Measurements from ENCODE around the gene WNT7B.

Gene WNT7B

DNA sequence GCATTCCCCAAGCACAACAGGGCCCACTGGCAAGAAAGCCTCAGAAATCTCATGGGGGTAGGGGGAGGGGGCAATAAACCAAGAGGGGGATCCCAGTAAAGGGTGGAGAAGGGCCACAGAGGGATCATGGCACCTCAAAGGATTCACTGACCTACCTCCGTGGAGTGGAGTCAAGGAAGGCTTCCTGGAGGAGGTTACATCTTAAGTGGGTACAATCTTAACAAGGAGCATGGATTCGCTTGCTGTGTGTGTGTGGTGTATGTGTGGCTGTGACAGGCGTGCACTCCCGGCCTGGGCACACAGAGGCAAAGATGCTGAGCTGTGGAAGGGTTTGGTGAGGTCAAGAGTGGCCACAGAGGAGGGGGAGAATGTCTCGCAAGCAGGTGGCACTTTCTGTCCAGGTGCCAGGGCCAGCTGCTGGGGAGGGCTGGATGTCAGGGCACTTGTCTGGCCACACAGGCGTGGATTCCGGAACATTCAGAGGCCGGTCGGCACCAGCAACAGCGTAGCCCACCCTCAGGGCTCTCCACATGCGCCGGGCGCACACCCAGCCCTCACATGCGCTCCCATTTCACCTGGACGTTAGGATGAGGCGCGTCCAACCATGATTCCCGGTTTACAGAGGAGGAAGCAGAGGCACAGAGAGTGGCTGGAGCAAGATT, 43.3 kb downstream of the WNT7B start:
- DNase-seq (ENCODE audit: low read depth in 4 of 4, low spot score in 1 of 4), result no peak

DNA sequence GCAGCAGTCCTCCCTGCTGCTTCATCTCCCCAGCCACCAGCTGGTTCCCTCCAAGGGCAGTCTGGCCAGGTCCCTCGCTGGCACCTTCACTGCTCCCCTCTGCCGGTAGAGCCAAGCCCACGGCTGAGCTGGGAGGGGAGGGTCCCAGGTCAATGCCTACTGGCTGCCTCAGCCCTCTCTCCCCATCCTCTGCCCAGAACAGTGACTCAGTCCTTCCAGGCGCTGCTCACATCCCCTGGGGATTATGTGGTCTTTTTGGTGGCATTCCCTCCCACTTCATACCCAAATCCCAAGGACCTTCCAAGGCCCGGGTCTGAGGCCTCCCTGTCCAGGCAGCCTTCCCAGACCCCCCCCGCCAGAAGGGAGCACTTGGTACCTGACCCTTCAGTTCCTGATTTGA, 44.9 kb downstream of the WNT7B start:
- DNase-seq (ENCODE audit: low read depth in 4 of 4, low spot score in 1 of 4), result no peak

- DNase-seq (ENCODE audit: low read depth in 4 of 4, low spot score in 1 of 4), result no peak
These were observed 45.9 kb downstream of the WNT7B start for GRCh38 chr22:45931042-45931441.

GRCh38 chr22:45930324-45930723, 46.6 kb downstream of the WNT7B start:
- no peak for DNase-seq (ENCODE audit: low read depth in 4 of 4, low spot score in 1 of 4)

- DNase-seq (ENCODE audit: low read depth in 4 of 4, low spot score in 1 of 4), result no peak
These were observed 47.3 kb downstream of the WNT7B start for GRCh38 chr22:45929649-45930048.

DNA sequence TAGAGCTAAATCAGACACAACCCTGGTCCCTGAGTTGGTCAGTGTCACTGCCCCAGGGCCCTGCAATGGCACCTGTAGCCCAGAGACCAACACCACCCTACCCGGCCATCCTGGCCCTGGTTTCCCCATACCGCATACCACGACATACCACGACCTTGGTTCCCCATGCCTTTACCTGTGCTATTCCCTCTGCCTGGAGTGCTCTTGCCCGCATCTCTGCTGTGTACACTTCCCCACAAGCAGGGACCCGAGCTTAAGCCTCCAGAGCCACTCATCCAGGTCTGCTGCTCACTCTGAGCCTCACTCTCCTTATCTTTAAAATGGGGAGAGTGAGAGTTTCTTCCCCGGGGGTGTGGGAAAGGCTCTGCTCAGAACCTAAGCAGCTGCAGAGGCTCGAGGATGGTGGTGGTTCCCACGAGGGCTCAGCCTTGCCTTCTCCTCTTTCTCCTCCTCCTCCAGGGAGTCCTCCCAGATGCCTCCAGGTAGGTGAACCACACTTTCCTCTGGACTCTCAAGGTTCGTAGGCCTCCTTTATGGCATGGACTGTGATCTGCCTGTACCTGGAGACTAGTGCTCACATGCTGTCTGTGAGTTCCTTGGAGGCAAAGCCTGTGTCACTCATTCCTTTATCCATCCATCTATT, 48.1 kb downstream of the WNT7B start:
- DNase-seq (ENCODE audit: low read depth in 4 of 4, low spot score in 1 of 4), result no peak

DNA sequence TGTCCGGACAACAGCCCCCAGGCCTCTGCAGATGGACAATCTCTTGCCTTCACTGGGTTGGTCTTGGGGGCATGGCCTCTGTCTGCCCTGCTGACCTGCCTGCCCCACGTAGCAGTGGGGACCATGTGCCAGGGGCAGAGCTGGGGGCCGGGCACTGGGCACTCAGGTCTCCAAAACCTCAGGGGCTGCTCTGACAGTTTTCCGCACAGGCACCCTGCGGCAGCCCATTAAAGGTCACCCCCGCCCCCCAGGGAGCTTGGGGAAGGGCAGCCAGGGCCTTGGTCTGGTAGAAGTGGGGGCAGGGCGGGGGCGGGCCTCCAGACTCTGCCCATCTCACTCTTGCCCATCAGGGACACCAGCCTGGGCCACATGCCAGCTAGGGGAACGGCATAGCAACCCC, 49.9 kb downstream of the WNT7B start:
- no peak for DNase-seq (ENCODE audit: low read depth in 4 of 4, low spot score in 1 of 4)

DNA sequence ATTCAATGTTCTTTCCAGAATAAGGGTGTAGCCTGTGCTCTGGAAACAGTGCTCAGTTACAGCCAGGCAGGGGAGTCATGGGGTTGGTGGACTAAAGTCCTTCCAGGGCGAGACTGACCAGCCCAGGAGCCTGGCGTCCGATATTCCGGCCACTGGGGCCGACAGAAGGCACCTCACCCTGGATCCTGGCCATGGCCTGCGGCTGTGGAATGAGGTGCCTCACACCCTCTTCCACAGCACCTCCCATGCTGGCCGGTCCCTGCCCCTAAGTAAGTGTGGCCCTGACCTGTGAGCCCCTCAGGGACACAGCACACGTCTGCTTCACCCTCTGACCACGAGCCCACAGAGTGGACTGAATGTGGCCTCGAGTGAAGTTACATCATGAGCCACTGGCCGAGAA, 50.5 kb downstream of the WNT7B start:
- DNase-seq (ENCODE audit: low read depth in 4 of 4, low spot score in 1 of 4), result no peak

DNA sequence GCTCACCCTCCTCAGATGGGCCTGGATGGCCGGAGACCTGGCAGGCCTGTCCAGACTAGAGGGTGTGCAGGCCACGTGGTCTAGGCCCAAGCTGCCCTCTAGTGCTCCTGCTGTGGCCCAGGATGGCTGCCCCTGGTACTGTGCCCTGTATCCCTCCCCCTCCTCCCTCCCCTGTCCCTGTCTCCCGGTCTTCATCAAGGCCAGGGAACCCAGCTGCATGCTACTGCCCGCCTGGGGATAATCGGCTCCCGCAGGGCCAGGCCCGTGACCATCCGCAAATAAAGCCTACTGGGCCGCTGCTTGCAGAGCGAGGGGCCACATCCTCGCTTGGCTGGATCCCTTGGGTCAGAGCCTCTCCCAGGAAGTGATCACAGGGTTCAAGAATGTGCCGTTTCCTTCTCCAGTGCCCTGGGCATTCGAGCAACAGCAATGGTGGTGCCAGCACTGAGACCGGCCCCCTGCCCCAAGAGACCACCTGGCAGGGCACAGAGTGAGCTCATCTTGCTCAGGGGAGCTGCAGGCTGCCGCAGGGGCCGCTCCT, 51.1 kb downstream of the WNT7B start:
- DNase-seq (ENCODE audit: low read depth in 4 of 4, low spot score in 1 of 4), result no peak

DNA sequence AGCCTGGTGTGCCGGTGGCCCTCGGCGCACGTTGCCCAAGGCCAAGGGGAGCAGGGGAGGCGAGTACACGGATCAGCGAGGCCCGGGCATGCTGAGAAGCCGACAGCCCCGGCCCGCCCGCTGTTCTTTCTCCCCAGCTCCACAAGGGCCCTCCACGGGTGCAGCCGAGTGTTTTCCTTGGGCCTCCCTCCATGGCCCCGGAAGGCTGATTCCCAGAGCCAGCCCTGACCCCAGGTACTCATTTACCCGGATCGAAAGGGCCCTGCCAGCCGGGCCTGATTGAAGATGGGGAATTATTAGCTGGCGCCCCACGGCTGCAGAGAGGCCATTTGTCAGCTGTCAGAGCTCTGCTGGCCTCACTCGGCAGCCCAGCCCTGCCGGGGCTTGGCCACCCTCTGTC, 53.1 kb downstream of the WNT7B start:
- no peak for DNase-seq (ENCODE audit: low read depth in 4 of 4, low spot score in 1 of 4)

DNA sequence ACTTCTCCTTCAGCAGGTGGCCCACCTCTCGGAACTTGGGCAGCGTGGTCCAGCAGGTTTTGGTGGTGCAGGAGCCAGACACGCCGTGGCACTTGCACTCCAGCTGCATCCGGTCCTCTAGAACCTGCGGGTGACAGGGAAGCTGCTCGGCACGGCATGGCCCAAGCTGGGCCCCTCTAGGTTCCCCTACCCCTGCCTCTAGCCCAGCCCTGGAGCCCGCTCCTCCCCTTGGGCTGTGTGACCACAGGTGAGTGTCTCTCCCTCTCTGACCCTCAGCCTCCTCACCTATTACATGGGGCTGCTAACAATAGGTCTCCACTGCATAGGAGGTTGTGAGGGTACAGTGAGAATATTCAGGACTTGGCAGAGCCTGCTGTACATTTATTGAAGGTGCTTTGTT, 53.8 kb downstream of the WNT7B start:
- no peak for DNase-seq (ENCODE audit: low read depth in 4 of 4, low spot score in 1 of 4)

- DNase-seq (ENCODE audit: low read depth in 4 of 4, low spot score in 1 of 4), result no peak
These were observed 54.3 kb downstream of the WNT7B start for GRCh38 chr22:45922661-45923060.

DNA sequence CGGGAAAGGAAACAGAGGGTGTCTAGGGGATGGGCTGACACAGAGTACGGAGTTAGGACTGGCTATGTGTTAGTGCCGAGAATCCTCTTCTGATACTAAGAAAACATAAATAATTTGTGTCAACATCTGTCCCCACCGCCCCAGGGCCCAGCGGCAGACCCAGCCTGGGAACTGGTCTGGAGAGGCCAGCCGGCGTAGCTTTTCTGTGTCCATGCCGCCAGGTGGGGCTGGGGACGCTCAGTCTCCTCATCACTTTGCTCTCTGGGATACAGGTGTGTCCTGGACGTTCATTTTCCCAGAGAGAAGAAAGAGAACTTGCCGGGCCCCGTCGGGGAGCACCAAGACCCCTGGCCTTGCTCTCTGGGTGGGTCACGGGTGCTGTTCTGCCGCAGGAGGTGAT, 54.7 kb downstream of the WNT7B start:
- no peak for DNase-seq (ENCODE audit: low read depth in 4 of 4, low spot score in 1 of 4)

GRCh38 chr22:45919504-45920286, 57.3 kb downstream of the WNT7B start:
- no peak for DNase-seq (ENCODE audit: low read depth in 4 of 4, low spot score in 1 of 4)

- DNase-seq (ENCODE audit: low read depth in 4 of 4, low spot score in 1 of 4), result no peak
These were observed 58.2 kb downstream of the WNT7B start for GRCh38 chr22:45918459-45919370.

DNA sequence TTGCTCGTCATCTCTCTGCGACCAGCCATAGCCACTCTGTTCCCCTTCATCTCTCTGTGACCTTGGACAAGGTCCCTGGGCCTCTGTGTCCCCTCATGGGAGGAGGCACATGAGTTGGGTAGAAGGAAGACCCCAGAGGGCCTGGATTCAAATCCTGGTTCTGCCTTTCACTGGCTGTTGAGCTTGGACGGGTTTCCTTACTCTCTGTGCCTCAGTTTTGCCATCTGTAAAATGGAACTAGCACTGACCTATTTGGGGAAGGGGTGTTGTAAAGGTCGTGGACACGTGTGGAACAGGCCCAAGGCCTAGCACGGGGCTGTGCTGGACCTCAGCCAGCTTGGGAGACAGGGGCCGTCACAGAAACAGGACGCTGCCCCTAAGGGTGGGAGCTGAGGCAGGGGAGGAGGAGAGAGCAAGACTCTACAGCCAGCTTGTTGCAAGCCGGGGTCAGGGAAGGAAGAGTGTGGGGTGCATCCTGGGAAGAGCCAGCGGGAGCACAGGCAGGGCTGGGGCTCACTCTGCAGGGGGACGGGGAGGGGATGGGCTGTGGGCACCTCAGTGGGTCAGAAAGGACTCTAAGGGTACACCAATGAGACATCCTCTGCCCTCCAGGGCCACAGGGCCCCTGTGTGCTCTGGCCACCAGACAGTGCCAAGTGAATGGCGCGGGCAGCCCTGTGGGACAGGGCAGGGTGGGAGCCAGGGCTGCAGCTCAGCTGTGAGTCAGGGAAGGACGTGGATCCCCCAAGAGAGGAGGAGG, 59.1 kb downstream of the WNT7B start:
- DNase-seq (ENCODE audit: low read depth in 4 of 4, low spot score in 1 of 4), result no peak

GRCh38 chr22:45917146-45917545, 59.8 kb downstream of the WNT7B start:
- DNase-seq (ENCODE audit: low read depth in 4 of 4, low spot score in 1 of 4), result no peak

DNA sequence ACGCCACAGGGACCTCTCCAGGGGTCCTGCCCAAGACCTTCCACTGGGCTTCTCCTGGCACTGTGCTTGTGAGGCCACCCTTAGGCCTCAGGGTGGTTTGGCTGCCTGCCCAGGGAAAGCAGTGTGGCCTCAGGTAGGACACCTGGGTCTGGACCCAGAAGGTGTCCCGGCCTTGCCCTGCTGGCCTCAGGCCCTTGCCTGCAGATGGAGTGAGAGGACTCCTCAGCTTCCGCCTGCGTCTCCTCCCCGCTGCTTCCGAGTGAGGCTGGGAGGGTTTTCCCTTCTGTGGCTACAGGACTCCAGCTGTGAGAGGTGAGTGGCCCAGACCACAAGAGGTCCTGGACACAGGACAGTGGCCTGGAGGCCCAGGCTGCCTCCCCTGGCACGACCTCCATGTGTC, 60.4 kb downstream of the WNT7B start:
- no peak for DNase-seq (ENCODE audit: low read depth in 4 of 4, low spot score in 1 of 4)

DNA sequence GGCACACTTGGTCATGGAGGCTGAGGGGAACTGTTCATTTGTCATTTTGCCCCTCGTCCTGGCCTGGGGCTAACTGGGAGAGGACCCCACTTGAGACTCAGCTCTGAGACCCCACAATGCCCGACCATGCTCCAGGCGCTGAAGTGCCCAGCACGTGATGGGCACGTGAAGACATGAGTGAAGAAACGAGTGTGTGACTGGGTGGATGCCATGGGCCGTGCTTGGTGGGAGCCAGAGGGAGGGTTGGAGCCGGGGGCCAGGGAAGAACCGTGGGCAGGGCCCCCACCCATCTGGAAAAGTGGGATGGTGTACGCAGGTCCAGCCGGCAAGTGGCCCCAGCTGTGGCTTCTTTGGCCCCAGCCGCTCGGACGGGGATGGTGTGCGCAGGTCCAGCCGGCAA, 61.1 kb downstream of the WNT7B start:
- DNase-seq (ENCODE audit: low read depth in 4 of 4, low spot score in 1 of 4), result no peak

GRCh38 chr22:45915151-45915550, 61.8 kb downstream of the WNT7B start:
- DNase-seq (ENCODE audit: low read depth in 4 of 4, low spot score in 1 of 4), result no peak

All from stimulated activated CD4-positive, alpha-beta T cell treated with anti-CD3 and anti-CD28 coated beads, Interleukin-1b, Interleukin-23, amount 100 ng/mL, for 24 hours (primary cell).